NCI-H1105 (cell line): Measurements from ENCODE around the gene TUG1.
A peak's percentile ranks its signal among the peaks of the same experiment; 100 is the strongest.

Experiments
- DNase-seq: peaks from one replicate; lab custom pipeline; 2025; lab: John Stamatoyannopoulos, UW

The TUG1 gene

GRCh38 chr22:30947816-30948454, 21.1 kb upstream of the TUG1 start:
- peak; percentile 17 for DNase-seq

DNA sequence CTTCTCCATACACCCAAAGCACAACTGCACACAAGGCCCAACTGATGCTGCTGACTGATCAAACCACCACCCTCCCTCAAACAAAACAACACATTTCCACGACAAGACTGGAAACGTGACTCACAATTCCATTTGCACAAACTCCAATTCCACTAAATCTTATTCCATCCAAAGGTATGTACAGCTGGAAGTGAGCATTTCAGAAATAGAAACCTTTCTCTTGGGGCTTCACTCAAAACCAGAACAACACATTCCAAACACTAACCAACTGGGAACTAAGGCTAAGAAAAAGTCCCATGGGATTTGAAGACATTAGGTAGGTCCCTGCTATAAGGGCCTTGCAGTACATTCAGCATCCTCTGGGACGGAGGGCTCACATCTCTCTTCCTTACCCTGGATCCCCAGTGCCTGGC, 20.1 kb upstream of the TUG1 start:
- DNase-seq = no peak

DNA sequence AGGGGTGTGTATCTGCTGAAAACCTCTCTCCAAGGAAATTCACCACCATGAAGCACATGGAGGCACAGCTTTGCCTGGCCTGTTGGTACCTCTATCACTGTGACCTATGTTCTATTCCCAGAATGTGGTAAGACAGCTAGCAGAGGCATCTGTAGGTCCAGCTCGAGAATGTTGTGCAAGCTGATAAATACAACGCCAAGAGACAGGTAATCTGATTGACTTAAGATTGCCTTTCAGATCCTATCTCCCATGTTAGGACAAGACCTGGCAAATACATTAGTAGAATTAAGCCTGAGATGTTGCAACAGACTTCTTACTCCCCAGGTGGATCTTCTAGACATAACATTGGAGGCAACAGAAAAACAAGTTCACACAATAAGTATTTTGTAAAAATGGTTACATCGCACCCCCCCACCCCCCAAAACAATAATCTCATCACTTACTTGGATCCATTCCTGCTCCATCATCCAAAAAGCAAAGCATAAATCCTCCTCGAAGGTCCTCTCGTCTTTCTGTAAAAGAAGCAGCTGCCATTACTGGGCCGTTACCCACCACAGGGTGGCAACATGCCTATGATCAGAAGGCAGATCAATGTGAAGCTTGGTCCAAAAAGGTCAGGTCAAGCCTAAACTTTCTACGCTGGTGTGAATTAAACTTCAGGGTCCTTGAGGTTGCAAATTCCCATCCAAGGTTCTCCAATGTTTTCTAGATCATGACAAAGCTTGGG, 19.0 kb upstream of the TUG1 start:
- DNase-seq = no peak

GRCh38 chr22:30953206-30953605, 15.9 kb upstream of the TUG1 start:
- DNase-seq = no peak

- no peak for DNase-seq
Observed at GRCh38 chr22:30955153-30955552, 13.9 kb upstream of the TUG1 start.

DNA sequence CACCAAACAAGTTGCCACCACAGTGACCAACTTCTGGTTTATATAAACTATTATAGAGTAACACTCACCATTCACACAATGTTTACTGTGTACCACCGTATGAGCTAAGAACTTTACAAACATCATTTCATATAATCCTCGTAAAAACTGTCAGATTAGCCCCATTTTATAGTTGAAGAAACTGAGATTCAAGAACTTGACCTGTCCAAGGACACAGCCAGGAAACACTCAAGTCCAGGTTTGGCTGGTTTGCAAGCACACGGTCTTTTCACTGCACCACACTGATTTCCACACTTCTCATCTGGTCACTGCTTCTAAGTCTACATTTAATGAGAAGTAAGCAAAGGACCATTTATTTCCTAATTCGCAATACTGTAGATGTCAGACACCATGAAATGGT, 4.2 kb upstream of the TUG1 start:
- DNase-seq = no peak

DNA sequence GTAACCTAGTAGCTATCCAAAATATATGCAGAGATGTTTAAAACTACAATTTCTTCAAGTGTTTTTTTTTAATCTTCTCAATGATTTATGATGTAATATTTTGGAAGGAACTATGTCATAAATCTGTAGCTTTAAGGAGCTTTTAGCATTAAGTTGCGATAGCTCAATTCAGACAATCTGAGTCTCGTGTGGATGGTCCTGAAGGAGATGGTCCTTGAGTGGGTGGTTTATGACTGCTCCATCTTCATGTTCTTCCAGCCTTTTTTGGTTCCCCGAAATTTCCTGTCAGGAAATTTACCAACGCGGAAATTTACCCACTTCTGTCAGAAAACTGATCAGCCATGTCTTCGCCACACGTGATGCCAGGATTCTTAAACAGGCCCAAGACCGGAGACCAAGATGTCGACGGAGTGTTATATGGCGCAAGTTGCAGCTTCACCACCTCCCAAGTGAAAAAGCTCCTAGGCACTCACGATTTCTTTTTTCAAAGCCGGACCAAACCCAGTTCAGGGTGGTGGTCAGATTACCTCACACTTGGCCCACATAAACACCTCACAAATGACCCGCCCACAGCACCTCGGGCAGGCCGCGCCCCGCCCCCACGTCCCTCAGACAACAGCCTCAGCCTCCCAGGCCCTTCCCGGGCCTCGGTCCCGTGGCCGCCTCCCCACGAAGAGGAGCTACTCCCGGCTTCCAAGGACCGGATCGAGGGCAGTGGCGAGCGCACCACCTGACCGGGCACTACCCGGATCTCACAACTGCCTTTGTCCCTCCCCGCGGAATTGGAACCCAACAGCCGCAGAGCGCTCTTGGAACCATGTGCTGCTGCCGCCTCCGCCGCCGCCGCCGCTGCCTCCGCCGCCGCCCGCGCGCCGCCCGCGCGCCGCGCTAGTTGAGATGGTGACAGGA, 796 bp upstream of the TUG1 start, which contains the start of gene MORC2:
TSS of gene MORC2 (minus strand) at position 760 of the 909 bp plus-strand sequence. CDS start 885 bp downstream, outside the sequence.
- DNase-seq = no peak

- peak; percentile 4 for DNase-seq
Observed at GRCh38 chr22:30969532-30970355, 679 bp downstream of the TUG1 start.

GRCh38 chr22:30970356-30970746, 1.3 kb downstream of the TUG1 start:
- DNase-seq = no peak

GRCh38 chr22:30978304-30978962, 9.4 kb downstream of the TUG1 start:
- no peak for DNase-seq

GRCh38 chr22:30979932-30980331, 10.9 kb downstream of the TUG1 start:
- no peak for DNase-seq

DNA sequence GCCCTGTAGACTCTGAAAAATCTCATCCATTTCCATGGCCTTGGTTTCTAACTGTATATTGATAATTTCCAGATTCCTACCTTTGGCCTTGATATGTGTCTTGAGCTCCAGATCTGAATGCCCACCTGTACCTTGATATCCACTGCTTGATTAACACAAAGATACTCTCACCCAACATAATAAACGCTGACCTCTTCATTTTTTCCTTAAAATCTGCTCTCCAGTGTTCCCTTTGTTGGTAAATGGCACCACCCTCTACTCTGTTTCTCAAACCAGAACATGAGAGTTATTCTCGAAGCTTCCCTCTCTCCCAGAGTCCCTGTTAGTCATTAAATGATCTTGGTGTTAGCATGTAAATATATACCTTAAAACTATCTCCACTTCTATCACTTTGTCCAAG, 13.4 kb downstream of the TUG1 start:
- no peak for DNase-seq

DNA sequence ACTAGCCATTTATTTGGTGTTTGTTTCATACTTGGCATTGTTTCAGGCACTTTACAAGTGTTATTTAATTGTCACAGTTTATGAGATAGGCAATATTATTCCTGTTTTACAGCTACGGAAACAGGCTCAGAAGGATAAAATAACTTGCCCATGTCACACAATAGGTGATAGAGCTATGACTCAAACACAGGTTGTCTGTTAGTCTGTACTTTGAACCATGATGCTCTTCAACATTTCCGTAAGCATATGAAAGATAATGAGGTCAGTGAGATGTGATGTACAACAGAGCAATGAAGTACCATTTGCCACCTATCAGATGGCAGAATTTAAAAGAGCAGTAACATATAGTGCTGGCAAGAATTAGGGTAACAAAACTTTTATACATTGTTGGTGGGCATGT, 15.3 kb downstream of the TUG1 start:
- DNase-seq = no peak

DNA sequence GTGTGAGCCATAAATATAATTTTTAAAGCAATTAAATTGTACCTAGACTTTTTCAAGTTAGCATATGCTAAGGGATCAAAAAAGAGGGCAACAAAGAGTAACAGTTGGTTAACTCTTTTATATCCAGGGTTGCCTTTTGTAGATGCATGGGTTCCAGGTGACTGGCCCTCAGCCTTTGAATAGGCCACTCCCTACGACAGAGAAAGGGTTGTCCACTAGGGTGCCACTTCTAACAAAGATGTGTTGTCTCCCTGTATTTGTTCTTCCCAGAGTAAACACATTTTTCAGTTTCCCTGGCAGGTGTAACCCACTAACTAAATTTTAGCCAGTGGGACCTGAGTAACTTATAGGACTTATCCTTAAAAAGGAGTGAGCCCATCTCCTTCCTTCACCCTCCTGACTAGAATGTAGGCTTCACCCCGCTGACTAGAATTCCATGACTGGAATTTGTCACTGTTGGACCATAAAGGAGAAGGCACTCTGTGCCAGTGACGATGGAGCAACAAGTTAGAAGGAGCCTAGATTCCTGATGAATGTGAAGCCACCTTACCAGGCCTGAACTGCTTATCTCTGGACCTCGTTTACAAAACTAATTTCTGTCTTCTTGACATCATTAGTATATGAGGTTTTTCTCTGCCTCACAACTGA, 16.6 kb downstream of the TUG1 start:
- no peak for DNase-seq

DNA sequence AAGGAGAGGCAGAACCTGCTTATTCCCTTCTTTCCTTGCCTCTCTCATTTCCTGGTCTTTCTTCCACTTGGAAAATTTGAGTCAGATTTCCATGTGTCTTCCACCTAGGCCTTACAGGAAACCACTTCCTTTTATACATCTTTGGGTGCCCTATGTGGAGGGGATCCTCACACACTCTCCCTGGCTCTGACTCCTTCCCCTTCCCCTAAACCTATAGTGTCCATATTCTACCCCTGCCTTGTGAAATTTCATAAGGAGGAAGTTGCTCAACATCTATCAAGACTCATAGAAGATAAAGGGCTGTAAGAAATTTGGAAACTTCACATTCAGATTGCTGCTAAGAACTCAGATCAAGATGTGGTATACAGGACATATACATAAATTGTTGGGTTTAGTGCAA, 20.4 kb downstream of the TUG1 start:
- no peak for DNase-seq

DNA sequence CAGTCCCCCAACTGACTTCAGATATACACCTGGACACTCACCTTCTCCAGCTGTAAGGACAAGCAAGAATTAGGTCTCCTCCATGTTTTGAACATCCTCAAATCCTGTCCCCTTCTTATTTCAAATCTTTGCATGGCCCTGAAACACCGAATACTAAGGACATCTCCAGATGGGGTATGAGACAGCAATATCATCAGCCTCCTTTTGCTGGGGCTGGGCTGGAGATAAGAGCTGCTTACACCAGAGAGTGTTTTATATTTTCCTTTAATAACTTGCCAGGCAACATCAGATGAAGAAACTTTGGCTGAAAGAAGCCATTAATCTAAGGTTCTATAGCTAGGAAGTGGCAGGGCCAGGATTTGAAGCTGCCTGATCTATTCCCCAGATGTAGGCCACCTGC, 21.6 kb downstream of the TUG1 start:
- no peak for DNase-seq

- no peak for DNase-seq
Observed at GRCh38 chr22:30992565-30992964, 23.5 kb downstream of the TUG1 start.

DNA sequence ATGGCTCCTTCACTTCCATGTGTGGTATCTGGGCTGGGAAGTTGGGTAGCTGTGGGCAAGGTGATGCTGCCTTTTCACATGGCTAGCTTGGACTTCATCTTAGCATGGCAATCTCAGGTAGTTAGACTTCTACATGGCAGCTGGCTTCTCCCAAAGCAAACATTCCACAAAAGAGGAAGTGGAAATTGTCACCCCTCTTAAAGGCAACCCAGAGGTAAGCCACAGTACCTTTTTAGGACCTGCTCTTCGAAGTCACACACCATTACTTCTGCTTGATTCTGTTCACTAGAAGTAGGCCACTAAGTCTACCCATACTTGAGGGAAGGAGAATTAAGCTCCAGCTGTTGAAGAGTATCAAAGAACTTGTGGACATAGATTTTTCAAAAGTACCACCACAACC, 25.9 kb downstream of the TUG1 start:
- DNase-seq = no peak

GRCh38 chr22:30996462-30996861, 27.4 kb downstream of the TUG1 start:
- no peak for DNase-seq

- DNase-seq = no peak
Observed at GRCh38 chr22:30998329-30998728, 29.3 kb downstream of the TUG1 start.
